ENCODE data around the gene RPL31.

- TF ChIP-seq, protein P1, sequence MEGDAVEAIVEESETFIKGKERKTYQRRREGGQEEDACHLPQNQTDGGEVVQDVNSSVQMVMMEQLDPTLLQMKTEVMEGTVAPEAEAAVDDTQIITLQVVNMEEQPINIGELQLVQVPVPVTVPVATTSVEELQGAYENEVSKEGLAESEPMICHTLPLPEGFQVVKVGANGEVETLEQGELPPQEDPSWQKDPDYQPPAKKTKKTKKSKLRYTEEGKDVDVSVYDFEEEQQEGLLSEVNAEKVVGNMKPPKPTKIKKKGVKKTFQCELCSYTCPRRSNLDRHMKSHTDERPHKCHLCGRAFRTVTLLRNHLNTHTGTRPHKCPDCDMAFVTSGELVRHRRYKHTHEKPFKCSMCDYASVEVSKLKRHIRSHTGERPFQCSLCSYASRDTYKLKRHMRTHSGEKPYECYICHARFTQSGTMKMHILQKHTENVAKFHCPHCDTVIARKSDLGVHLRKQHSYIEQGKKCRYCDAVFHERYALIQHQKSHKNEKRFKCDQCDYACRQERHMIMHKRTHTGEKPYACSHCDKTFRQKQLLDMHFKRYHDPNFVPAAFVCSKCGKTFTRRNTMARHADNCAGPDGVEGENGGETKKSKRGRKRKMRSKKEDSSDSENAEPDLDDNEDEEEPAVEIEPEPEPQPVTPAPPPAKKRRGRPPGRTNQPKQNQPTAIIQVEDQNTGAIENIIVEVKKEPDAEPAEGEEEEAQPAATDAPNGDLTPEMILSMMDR (IDR thresholded peaks at IDR 0.05; ENCODE audit: insufficient read depth, low read length): peak; percentile 82
- TF ChIP-seq POLR2AphosphoS5 (IDR thresholded peaks at IDR 0.05; ENCODE audit: low read depth): no peak
Measured at GRCh38 chr2:100984892-100985307, 17.2 kb upstream of the RPL31 start.
